MCF 10A (cell line): ENCODE measurements around the gene ST7. TPM values are rescaled to one million over a fixed set of nuclear protein-coding genes. Genes with fewer than 3 reads are reported as not detected.

Source experiments
- BruUV-seq: library from RNA; stranded (reverse); fragments of 400-500 nt; replicated peaks from 2 replicates; lab custom pipeline; 2021; lab: Mats Ljungman, UMichigan
- CTCF ChIA-PET: fragments of 300-600 bp; sonication (Branson Sonifier 250); formaldehyde crosslinking; extraction: SDS; loops from one replicate; lab custom pipeline; 2021; ENCODE audit warnings: antibody characterized with exemption, inconsistent platforms; lab: Yijun Ruan, JAX
- POLR2A ChIA-PET: fragments of 300-600, 350-650 bp; sonication (Branson Sonifier 250); formaldehyde crosslinking; extraction: SDS; loops from one replicate; lab custom pipeline; 2020; ENCODE audit warnings: antibody characterized with exemption, inconsistent platforms; lab: Yijun Ruan, JAX
- DNase-seq: peaks from one replicate; pipeline ENCODE4 v3.0.0-alpha.2; 2018; ENCODE audit not compliant: unreplicated experiment
- H3K27ac Mint-ChIP-seq: one replicate; pipeline ENCODE4 v1.8.0; 2022; ENCODE audit warnings: mild to moderate bottlenecking, low read depth, mixed read lengths; ENCODE audit not compliant: unreplicated experiment
- H3K27me3 Mint-ChIP-seq: one replicate; pipeline ENCODE4 v1.8.0; 2022; ENCODE audit warnings: mixed read lengths; ENCODE audit not compliant: insufficient read depth, unreplicated experiment
- H3K36me3 Mint-ChIP-seq: one replicate; pipeline ENCODE4 v1.8.0; 2022; ENCODE audit warnings: mild to moderate bottlenecking, moderate library complexity, mixed read lengths; ENCODE audit not compliant: insufficient read depth, unreplicated experiment
- H3K4me1 Mint-ChIP-seq: one replicate; pipeline ENCODE4 v1.8.0; 2022; ENCODE audit warnings: mixed read lengths; ENCODE audit not compliant: insufficient read depth, unreplicated experiment
- H3K4me3 Mint-ChIP-seq: one replicate; pipeline ENCODE4 v1.8.0; 2022; ENCODE audit warnings: mild to moderate bottlenecking, moderate library complexity, mixed read lengths; ENCODE audit not compliant: unreplicated experiment
- H3K9me3 Mint-ChIP-seq: one replicate; pipeline ENCODE4 v1.8.0; 2022; ENCODE audit warnings: mixed read lengths; ENCODE audit not compliant: unreplicated experiment
- intact Hi-C: fragments of 100-400 bp; cut with micrococcal nuclease; formaldehyde crosslinking; loops from 2 replicates; pipeline ENCODE4 v1.14.1; 2022
- total RNA-seq: library from RNA; stranded (reverse); gene quantifications from 2 replicates; pipeline ENCODE4 v1.2.3, GENCODE V29; 2022
- TF ChIP-seq, protein P1 (sequence below): fragments of 200-600 bp; IDR thresholded peaks from one replicate; pipeline ENCODE4 v1.8.0; 2022; ENCODE audit warnings: antibody characterized with exemption, mild to moderate bottlenecking; ENCODE audit not compliant: unreplicated experiment

Gene ST7
- total RNA-seq, 1 experiment from 2014 or later, result 18.5 TPM

DNA sequence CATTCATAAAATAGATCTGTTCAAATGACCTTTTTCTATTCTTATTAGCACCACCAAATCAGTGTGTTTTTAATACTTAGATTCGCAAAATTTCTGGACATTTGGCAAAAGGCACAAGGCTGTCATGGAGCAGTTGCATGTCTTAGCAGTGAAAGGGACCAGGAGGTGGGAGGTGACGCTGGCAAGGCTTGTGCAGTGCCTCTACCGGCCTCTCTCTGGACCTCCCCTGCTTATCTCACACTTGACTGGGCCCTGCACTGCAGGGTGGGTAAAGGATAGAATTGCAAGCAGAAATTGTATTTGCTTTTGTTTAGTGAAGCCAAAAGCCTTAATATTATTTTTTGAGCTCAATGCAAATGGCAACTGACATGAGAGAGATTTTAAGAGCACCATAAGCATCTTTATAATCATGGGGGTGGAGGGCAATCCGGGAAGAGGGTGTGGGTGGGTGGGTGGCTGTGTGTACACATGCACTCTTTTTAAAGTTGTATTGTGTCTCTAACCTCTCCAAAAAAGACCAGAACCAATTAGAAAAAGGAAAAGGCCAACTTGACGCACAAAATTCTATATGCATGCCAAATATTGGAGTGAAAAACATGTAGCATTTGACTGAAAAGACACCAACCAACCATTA, 263.3 kb downstream of the ST7 start:
- Mint-ChIP-seq H3K27me3 (no peaks in the 10 kb centered on the region), H3K4me3 (no peak overlapping the region), H3K4me1 (no peaks in the 10 kb centered on the region), H3K27ac (no peak overlapping the region), H3K9me3 (no peaks in the 10 kb centered on the region), H3K36me3 (no peaks in the 10 kb centered on the region)
- DNase-seq, result no peak
- BruUV-seq, result no TSS peak
- POLR2A ChIA-PET, result no interaction called here
- TF ChIP-seq, protein P1, sequence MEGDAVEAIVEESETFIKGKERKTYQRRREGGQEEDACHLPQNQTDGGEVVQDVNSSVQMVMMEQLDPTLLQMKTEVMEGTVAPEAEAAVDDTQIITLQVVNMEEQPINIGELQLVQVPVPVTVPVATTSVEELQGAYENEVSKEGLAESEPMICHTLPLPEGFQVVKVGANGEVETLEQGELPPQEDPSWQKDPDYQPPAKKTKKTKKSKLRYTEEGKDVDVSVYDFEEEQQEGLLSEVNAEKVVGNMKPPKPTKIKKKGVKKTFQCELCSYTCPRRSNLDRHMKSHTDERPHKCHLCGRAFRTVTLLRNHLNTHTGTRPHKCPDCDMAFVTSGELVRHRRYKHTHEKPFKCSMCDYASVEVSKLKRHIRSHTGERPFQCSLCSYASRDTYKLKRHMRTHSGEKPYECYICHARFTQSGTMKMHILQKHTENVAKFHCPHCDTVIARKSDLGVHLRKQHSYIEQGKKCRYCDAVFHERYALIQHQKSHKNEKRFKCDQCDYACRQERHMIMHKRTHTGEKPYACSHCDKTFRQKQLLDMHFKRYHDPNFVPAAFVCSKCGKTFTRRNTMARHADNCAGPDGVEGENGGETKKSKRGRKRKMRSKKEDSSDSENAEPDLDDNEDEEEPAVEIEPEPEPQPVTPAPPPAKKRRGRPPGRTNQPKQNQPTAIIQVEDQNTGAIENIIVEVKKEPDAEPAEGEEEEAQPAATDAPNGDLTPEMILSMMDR, result no peak
- intact Hi-C loops, result no loop called here
- CTCF ChIA-PET, result no interaction called here

DNA sequence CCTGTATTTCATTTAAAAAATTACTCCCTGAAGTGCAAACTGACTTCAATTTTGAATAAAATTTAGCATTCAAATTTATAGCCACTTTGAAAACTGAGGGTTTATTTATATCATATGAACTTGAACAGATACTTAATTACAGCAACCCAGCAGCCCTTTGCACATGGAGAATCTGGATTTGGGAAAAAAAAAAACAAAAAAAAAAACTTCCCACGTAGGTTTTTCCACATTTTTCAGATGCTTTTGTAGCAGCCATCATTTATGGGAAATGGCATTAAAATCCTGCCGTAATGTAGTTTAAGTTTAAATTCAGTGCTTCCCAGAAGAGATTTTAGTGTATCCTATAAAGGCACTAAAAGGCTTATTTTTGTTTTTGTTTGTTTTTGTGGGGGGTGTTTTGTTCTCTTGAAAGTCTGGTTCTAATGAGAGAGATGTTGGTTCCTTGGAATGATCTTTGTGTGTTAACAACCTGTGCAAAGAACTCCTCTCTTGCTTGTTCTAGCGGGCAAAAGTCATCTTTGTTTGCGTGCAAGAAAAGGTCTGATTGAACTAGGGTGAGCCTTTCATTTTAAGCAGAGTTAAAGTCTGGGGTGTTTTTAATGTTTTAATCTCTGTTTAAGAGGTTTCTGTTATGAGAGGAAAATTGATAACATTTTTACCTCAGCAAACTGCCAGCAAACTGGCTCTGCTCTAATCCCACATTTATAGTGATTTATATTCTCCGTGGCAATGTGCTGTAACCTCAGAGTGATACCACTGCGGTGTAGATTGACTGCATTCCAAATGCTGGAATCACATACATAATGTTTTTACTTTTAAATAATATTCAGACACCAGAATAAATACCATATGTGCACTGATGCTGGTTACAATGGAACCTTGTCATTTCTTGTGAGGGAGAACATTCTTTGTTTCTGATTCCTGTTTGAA, 264.1 kb downstream of the ST7 start:
- TF ChIP-seq, protein P1, result no peak
- no peak overlapping the region for H3K27ac Mint-ChIP-seq
- no peaks in the 10 kb centered on the region for H3K4me1 Mint-ChIP-seq
- no peaks in the 10 kb centered on the region for H3K36me3 Mint-ChIP-seq
- H3K4me3 Mint-ChIP-seq, result no peak overlapping the region
- H3K9me3 Mint-ChIP-seq, result no peaks in the 10 kb centered on the region
- CTCF ChIA-PET, result no interaction called here
- H3K27me3 Mint-ChIP-seq, result no peaks in the 10 kb centered on the region
- DNase-seq, result no peak
- no TSS peak for BruUV-seq
- POLR2A ChIA-PET, result no interaction called here
- intact Hi-C loops, result no loop called here

DNA sequence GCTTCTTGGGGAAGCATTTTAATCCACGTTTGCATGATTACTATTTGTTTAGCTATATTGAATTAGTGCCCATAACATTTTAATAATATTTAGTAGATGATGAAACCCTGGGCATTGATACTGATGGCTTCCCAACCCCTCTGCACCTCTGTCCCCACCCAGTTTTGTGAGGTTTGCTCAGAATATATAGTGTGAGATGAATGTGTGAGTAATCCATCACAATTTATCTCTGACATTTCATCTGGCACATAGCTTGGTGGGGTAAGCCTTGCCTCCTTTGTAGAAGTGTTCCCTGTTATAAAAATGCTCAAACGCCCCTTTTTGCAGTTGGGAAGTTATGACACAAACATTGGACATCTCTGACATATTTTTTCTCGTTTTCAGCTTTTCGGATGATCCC, 265.4 kb downstream of the ST7 start:
- no TSS peak for BruUV-seq
- no peaks in the 10 kb centered on the region for H3K27me3 Mint-ChIP-seq
- intact Hi-C loops, result no loop called here
- TF ChIP-seq, protein P1, result no peak
- no peaks in the 10 kb centered on the region for H3K9me3 Mint-ChIP-seq
- POLR2A ChIA-PET, result no interaction called here
- H3K4me3 Mint-ChIP-seq, result no peak overlapping the region
- H3K4me1 Mint-ChIP-seq, result no peaks in the 10 kb centered on the region
- DNase-seq, result no peak
- CTCF ChIA-PET, result interaction anchor here (0.8 to 0.9 kb wide), 2 partner anchors 162 to 230 kb away, joined by 3 read pairs; no protein-coding TSS in a partner anchor
- no peak overlapping the region for H3K27ac Mint-ChIP-seq
- peaks cover 6% of the 10 kb centered on the region for H3K36me3 Mint-ChIP-seq

DNA sequence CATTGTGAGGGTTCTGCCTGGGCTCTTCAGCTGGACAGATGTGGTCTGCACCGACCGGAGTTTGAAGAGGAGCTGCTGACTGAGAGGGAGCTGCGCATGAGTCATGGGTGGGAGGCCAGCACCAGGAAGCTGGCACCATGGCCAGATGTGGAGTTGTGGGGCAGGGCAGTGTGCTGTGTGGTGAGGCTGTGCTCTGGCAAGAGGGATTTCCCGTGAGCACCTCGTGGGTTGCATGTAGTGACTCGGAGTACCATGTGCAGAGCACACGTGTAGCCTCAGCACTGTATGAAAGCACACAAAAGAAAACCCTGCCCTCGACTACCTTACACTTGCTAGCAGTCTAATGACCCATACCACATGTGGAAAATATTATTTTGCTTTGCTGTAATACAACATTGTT, 266.2 kb downstream of the ST7 start:
- Mint-ChIP-seq H3K27ac (no peak overlapping the region), H3K9me3 (no peaks in the 10 kb centered on the region), H3K4me1 (no peaks in the 10 kb centered on the region), H3K27me3 (no peaks in the 10 kb centered on the region), H3K36me3 (peaks cover 6% of the 10 kb centered on the region), H3K4me3 (no peak overlapping the region)
- ChIA-PET POLR2A (no interaction called here), CTCF (interaction anchor here (0.8 to 1.3 kb wide), 2 partner anchors 162 to 167 kb away, joined by 3 to 5 read pairs; no protein-coding TSS in a partner anchor)
- no TSS peak for BruUV-seq
- peak; percentile 6 for DNase-seq
- TF ChIP-seq, protein P1, result no peak
- intact Hi-C loops, result no loop called here
